HG03378 (cell line): ENCODE measurements around the gene CAPN7.
"Not testable (repeated sequence)": the region's sequence is repeated elsewhere in the genome, so short reads cannot be mapped to it uniquely, and the experiment has no call there.

ENCODE experiments used
- ATAC-seq: cut with Tn5 transposase; IDR thresholded peaks from one replicate; pipeline ENCODE4 v1.9.1; 2021; ENCODE audit warnings: mild to moderate bottlenecking, moderate library complexity; ENCODE audit not compliant: unreplicated experiment

CAPN7 gene

GRCh38 chr3:15205934-15206661 is at the start of gene CAPN7:
Gene CAPN7, plus strand, starts transcription at chr3:15206246. Its CDS starts 250 bp downstream, at chr3:15206496.
- peak; percentile 70 for ATAC-seq

DNA sequence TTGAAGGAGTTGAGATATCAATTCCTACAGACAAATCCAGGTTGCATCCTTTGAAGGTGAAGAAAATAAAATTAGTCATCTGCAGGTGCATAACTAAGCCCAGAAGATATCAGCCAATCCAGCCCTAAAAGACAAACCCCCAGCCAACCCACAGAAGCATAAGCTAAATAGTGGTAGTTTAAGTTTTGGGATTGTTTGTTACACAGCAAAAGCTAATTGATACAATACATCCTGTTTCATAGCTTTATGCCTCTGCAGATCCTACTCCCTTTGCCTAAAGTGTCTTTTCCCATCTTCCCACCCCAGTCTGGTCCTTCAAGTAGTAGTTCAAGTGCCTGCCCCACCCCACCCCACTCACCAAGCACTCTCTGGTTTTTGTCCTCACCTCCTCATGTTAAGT is 48.6 kb upstream of the CAPN7 start:
- no peak for ATAC-seq

- ATAC-seq = no peak
Measured at GRCh38 chr3:15159501-15160136, 46.4 kb upstream of the CAPN7 start.

DNA sequence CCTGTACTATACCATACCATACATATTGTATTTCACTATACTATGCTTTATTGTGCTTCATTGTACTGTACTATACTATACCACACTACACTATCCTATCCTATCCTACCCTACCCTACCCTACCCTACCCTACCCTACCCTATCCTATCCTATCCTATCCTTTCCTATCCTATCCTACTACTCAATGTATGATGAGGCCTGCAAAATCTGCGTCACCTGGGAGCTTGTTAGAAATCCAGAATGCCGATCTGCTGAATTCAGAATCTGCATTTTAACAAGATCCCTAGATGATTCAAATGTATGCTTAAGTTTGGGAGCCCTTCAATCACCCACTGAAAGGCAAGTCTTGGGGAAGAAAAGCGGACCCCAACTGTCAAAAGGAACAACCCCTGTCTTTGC is 45.4 kb upstream of the CAPN7 start:
- ATAC-seq = no peak

- no peak for ATAC-seq
Measured at GRCh38 chr3:15161133-15161532, 44.9 kb upstream of the CAPN7 start.

- not testable (repeated sequence) for ATAC-seq
Measured at GRCh38 chr3:15163656-15164055, 42.4 kb upstream of the CAPN7 start.

DNA sequence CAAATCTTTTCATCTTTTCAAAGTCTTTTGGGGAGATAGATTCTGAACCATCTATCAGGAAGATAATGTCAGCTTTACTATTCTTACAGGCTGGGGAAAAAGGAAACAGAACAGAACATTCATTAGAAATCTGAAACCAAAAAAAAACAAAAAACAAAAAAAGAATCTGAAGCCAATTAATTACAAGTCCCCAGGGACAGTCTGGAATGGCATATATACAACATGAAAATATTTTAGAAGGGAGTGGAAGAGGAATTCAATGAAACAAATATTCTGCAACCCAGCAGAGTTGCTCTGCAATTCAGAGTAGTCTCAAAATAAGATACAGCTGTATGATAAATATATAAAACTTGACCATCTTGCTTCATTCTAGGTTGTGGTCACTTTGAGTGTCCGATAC is 41.7 kb upstream of the CAPN7 start:
- ATAC-seq = no peak

DNA sequence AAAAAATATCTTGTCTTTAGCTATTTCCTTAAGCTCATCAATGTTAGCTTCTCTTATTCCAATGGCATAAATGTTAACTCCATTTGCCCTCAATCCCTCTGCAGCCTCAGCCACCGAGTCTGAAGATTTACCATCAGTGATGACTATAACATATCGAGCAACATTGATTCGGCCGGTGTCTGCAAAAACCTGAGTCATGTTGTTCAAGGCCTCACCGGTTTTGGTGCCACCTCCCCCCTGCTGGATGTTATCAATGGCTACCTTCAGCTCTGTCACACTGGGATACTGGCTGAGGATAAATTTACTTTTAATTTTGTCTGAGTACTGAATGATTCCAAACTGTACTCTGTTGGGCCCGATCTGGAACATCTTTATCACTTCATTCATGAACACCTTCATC is 41.0 kb upstream of the CAPN7 start:
- ATAC-seq = no peak

GRCh38 chr3:15166391-15166790 is 39.7 kb upstream of the CAPN7 start:
- not testable (repeated sequence) for ATAC-seq

DNA sequence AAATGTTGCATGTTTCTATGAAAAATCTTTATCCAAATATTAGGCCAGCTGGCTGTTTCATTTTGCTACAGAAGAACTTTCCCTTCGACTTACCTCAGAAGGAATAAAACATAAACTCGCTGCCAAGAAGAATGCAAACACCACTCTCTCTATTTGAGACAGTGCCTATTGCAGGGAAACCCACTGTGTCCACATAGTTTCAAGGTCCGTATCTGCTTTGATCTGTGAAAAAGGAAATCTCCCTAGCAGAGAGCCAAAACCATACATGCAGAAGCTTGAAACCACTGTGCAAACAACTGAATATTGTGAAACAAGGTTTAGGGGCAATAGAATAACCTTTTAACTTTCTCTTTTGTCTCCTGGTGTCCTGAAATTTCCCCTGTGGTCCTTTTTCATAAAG is 35.0 kb upstream of the CAPN7 start:
- ATAC-seq = peak; percentile 61

- no peak for ATAC-seq
Measured at GRCh38 chr3:15172806-15173205, 33.2 kb upstream of the CAPN7 start.

DNA sequence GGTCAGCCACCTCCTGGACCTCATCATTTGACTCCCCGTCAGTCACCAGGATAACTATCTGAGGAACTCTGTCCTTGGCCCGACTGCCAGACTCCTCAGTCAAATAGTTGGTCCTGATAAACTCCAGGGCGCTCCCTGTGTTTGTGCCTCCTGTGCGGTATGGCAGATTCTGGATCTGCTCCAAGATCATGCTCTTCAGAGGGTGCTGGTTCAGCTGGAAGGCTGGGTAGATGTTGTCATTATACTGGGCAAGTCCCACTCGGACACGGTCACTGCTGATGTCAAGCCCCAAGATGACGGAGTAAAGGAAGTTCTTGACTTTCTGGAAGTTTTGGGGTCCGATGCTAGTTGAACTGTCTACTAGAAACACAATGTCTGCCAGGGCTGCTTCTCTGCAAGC is 31.1 kb upstream of the CAPN7 start:
- no peak for ATAC-seq

DNA sequence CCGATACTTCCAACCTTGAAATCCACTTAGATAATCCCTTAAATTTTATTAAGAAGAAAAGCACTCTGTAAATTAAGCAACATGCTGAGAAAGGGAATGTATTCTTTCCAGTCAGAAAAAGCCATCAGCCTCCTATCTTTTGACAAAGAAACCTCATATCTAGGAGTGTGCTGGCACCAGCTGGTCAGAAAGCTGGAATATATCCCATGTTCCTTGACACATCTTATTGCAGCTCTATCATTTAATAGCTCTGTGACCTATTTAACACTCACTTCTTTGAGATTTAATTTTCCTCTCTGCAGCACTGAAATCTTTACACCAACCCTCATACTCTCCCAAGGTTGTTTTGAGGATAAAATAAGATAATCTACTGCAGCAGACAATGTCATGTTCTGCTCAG is 30.4 kb upstream of the CAPN7 start:
- ATAC-seq = no peak

GRCh38 chr3:15180042-15180611 is 25.9 kb upstream of the CAPN7 start:
- peak; percentile 72 for ATAC-seq

GRCh38 chr3:15181511-15181910 is 24.5 kb upstream of the CAPN7 start:
- ATAC-seq = no peak

GRCh38 chr3:15181963-15182362 is 24.1 kb upstream of the CAPN7 start:
- no peak for ATAC-seq

DNA sequence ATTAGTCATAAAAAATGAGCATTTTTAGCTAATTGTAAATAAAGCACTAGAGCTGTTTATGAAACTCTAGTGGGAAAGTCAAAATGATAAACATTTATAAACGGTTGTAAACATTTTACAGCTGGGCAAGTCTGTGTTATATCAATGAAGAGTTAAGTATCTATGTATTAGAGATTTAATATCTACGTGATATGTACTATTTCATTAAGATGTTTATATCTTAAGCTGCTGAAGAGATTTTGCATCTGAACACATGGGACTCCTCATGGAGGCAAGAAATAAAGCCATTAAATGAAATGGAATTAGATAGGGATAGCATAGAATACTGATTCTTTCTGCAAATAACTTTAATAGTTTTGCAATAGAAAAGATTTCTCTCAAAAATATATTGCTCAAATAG is 23.0 kb upstream of the CAPN7 start:
- ATAC-seq = no peak

DNA sequence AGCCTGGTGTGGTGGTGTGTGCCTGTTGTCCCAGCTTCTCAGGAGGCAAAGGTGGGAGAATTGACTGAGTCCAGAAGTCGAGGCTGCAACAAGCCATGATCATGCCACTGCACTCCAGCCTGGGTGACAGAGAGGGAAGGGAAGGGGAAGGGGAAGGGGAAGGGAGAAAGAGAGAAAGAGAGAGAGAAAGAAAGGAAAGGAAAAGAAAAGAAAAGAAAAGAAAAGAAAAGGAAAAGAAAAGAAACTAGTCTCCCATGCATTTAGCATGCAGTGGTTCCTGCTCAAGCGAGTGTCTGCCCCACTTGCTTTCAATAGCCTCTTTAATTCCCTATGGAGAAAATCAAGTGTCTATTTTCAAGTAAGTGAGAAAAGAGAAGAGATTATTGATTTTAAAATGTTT is 20.6 kb upstream of the CAPN7 start:
- ATAC-seq = no peak

- ATAC-seq = no peak
Measured at GRCh38 chr3:15186101-15186476, 20.0 kb upstream of the CAPN7 start.

DNA sequence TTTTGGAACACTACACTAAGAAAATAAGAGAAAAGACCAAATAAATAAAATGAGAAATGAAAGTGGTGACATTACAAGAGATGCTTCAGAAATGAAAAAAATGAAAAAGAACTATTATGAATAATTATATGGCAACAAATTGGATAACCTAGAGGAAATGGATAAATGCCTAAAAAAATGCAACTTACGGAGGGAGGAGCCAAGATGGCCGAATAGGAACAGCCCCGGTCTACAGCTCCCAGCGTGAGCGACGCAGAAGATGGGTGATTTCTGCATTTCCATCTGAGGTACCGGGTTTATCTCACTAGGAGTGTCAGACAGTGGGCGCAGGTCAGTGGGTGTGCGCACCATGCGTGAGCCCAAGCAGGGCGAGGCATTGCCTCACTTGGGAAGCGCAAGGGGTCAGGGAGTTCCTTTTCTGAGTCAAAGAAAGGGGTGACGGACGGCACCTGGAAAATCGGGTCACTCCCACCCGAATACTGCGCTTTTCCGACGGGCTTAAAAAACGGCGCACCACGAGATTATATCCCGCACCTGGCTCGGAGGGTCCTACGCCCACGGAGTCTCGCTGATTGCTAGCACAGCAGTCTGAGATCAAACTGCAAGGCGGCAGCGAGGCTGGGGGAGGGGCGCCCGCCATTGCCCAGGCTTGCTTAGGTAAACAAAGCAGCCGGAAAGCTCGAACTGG is 19.4 kb upstream of the CAPN7 start:
- ATAC-seq = not testable (repeated sequence)

DNA sequence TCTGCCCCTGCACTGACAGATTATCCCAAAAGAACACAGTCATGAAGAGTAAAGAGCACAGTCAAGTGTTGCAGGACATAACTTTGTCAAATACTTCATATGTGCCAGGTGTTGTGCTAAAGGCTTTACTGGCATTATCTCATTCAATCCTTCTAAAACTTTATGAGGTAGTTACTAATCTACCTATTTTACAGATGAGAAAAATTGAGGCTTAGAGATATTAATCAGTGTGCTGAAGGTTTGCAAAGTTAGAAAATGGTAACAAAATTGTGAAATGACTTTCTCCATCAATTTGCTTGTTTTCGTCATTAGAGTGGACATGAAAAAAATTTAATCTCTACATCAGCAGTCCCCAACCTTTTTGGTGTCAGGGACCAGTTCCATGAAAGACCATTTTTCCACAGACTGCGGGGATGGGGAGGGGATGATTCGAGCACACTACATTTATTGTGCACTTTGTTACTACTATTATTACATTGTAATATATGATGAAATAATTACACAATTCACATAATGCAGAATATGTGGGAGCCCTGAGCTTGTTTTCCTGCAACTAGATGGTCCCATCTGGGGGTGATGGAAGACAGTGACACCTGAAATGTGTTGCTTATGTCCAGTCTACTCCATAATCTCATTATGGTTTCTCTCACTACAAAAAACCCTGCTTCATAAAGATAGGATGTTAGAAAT is 8.6 kb upstream of the CAPN7 start:
- ATAC-seq = no peak
